ENCODE measurements around the gene MRPL2. TPM values are rescaled to one million over a fixed set of nuclear protein-coding genes. Genes with fewer than 3 reads are reported as not detected.

MRPL2 gene
- polyA plus RNA-seq (2012; ENCODE audit: insufficient read length, low read depth), result 268 TPM

DNA sequence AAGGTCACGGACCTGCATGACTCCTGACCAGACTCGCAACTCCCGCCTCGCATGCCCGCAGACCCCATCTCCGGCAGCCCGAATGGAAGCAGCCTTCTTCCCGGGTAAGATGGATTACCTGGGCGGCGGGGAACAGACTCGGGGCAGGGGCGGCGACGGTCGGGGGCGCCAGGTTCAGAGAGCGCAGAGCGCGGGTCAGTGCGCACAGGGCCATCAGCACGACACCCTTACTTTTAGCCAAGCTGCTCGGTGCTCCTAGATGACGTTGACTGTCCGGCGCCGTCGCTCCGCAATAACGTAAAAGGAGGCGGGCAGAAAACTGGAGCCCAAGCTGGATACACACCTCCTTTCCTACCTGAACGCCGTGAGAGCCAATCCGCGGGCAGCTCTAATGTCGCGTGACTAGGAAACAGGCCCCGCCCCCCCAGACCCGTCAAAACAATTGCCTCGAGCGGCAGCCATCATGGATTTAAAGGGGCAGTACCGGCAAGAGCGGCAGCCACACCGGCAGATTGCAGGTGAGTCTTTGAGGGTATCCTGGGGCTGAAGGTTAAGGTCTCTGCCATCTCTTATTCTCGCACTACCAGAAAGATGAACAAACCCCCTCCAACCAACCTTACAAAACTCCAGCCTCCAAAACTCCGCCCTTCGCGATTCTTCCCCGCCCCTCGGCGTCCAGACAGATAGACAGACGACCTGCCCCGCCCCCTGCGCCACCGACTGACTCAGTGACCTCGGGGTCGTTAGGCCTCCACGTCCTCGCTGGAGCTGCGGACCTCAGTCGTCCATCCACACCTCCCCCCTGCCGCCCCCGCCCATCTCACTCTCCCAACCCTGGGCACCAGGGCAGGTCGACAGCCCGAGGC is at the start of gene MRPL2, which contains the start of gene KLC4:
Gene MRPL2 (minus strand): TSS at position 267 of the 866 bp plus-strand sequence. CDS start 53 bp downstream, at position 214.
Gene KLC4 (plus strand): TSS at position 464 of the 866 bp plus-strand sequence. CDS start 1,705 bp downstream, outside the sequence.
- TF ChIP-seq FOXP2 (optimal IDR thresholded peaks at IDR 0.05; ENCODE audit: borderline replicate concordance, extremely low read depth, extremely low read length, insufficient read depth) (no peak), POLR2AphosphoS5 (IDR thresholded peaks at IDR 0.05; ENCODE audit: low read depth, low read length) (peak; percentile 83), TAF1 (IDR thresholded peaks at IDR 0.05; ENCODE audit: borderline replicate concordance, insufficient read depth, low read length) (peak; percentile 85; the same call in 1 of the 2 replicates), SIN3A (IDR thresholded peaks at IDR 0.05; ENCODE audit: borderline replicate concordance, insufficient read depth, low read length) (peak; percentile 95; the same call in 1 of the 2 replicates)
- TF ChIP-seq, protein P1, sequence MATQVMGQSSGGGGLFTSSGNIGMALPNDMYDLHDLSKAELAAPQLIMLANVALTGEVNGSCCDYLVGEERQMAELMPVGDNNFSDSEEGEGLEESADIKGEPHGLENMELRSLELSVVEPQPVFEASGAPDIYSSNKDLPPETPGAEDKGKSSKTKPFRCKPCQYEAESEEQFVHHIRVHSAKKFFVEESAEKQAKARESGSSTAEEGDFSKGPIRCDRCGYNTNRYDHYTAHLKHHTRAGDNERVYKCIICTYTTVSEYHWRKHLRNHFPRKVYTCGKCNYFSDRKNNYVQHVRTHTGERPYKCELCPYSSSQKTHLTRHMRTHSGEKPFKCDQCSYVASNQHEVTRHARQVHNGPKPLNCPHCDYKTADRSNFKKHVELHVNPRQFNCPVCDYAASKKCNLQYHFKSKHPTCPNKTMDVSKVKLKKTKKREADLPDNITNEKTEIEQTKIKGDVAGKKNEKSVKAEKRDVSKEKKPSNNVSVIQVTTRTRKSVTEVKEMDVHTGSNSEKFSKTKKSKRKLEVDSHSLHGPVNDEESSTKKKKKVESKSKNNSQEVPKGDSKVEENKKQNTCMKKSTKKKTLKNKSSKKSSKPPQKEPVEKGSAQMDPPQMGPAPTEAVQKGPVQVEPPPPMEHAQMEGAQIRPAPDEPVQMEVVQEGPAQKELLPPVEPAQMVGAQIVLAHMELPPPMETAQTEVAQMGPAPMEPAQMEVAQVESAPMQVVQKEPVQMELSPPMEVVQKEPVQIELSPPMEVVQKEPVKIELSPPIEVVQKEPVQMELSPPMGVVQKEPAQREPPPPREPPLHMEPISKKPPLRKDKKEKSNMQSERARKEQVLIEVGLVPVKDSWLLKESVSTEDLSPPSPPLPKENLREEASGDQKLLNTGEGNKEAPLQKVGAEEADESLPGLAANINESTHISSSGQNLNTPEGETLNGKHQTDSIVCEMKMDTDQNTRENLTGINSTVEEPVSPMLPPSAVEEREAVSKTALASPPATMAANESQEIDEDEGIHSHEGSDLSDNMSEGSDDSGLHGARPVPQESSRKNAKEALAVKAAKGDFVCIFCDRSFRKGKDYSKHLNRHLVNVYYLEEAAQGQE (IDR thresholded peaks at IDR 0.05; ENCODE audit: insufficient read depth in 1 of 2, low read depth in 2 of 2, low read length in 2 of 2), result no peak

DNA sequence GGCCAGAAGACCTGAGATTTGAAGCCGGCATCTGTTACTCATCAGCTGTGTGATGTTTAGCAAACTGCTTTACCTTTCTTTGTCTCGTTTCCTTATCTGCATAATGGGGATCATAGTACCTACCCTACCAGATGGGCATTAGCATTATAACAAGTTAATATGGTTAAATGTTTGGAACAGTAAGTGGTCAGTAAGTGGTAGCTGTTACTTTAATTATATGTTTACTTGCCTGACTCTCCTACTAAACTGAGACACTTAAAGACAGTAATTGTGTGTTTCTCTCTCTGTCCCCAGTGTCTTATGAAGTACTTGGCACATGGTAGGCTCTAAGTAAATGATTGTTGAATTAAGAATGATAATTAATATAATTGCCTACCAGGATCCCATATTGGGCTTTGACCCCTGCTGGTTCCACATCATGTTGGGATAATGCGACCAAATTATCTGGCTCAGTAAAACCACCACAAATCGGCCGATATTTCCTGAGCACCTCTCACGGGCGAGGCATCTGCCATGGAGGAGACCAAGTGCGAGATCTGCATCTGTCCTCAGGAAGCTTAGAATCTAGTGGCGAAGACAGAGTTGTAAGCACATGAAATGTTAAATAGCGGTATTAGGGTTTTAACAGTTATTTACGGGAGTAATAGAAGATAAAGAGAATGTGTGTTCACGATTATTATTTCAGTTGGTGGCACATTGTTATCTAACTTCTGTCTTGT is 48.3 kb upstream of the MRPL2 start:
- TF ChIP-seq, protein P1 (IDR thresholded peaks at IDR 0.05; ENCODE audit: insufficient read depth in 1 of 2, low read depth in 2 of 2, low read length in 2 of 2), result no peak

DNA sequence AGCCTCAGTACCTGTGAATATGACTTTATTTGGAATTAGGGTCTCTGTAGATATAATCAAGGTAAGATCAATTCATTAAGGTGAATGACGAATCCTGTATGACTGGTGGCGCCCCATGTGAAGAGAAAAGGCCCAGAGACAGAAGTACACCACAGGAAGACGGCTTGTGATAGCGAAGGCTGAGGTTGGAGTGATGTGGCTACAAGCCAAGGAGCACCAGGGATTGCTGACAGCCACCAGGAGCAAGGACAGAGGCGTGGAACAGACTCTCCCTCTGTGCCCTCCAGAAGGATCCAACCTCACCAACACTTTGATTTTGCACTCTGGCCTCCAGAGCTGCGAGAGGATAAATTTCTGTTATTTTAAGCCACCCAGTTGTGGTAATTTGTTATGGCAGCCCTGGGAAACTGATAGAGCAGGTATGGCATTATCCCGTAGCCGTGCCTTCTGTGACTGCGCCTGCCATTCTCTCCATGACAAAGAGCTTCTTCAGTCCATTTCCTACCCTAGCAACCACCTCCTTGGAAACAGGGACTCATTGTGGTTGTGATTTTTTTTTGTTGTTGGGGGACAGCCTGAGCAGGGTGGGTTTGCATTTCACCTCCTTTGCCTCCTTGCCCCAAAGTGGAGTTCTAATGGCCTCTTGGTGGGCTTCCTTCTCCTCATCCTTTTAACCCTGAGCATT is 46.4 kb upstream of the MRPL2 start:
- TF ChIP-seq FOXP2 (optimal IDR thresholded peaks at IDR 0.05; ENCODE audit: borderline replicate concordance, extremely low read depth, extremely low read length, insufficient read depth) (no peak), TAF1 (IDR thresholded peaks at IDR 0.05; ENCODE audit: borderline replicate concordance, insufficient read depth, low read length) (no peak), SIN3A (IDR thresholded peaks at IDR 0.05; ENCODE audit: borderline replicate concordance, insufficient read depth, low read length) (no peak), POLR2AphosphoS5 (IDR thresholded peaks at IDR 0.05; ENCODE audit: low read depth, low read length) (no peak)
- TF ChIP-seq, protein P1 (IDR thresholded peaks at IDR 0.05; ENCODE audit: insufficient read depth in 1 of 2, low read depth in 2 of 2, low read length in 2 of 2), result no peak

DNA sequence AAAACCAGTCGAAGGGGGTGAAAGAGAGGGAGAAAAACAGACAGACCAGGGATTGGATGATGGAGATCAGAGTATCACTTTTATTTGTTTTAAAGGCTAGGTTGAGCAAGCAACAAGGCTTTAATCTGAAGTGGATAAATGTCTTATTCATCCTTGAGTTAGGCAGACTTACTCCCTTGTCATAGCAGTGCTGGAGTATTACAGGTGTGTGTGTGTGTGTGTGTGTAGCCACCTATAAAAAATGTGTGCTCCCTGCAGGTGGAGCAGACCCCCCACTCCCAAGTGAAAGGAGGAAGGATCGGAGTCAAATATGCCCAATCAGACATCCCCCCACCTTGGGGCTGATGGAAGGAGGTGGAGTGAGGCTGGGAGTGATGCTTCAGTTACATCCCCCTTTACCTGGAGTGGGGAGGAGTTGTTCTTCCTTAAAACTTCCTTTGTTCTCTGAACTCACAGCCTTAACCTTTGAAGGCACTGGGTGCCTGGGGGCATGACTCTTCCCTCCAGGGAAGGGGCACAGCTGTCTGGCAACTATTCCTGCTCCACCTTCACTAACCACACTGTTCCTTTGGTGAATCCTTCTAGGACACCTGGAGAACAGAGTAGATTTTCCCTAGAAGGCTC is 44.1 kb upstream of the MRPL2 start:
- TF ChIP-seq, protein P1 (IDR thresholded peaks at IDR 0.05; ENCODE audit: insufficient read depth in 1 of 2, low read depth in 2 of 2, low read length in 2 of 2), result no peak
- TF ChIP-seq POLR2AphosphoS5 (IDR thresholded peaks at IDR 0.05; ENCODE audit: low read depth, low read length) (no peak), SIN3A (IDR thresholded peaks at IDR 0.05; ENCODE audit: borderline replicate concordance, insufficient read depth, low read length) (no peak), FOXP2 (optimal IDR thresholded peaks at IDR 0.05; ENCODE audit: borderline replicate concordance, extremely low read depth, extremely low read length, insufficient read depth) (no peak)

Measured in PFSK-1 (cell line).